Measurements from ENCODE around the gene SYTL2.

GRCh38 chr11:85752890-85753581, 57.9 kb downstream of the SYTL2 start:
- no peak for TF ChIP-seq CTCF (conservative IDR thresholded peaks at IDR 0.05; ENCODE audit: low read depth, low read length)
- TF ChIP-seq EZH2 (IDR thresholded peaks at IDR 0.05; ENCODE audit: low read length, unreplicated experiment), result no peak
- TF ChIP-seq EZH2phosphoT487 (IDR thresholded peaks at IDR 0.05; ENCODE audit: borderline replicate concordance, low read length), result no peak

All from PC-3 (cell line).